Heart right ventricle (tissue), 16 donors: ENCODE data around the gene KRT5. TPM values are rescaled to one million over a fixed set of nuclear protein-coding genes. Genes with fewer than 3 reads are reported as not detected.

Experiments used
- ATAC-seq, 8 donors: fragments of 200-7000 bp; cut with Tn5 transposase; one replicate each; pipeline ENCODE4 v1.9.1; 2020; ENCODE audit warnings: mild to moderate bottlenecking in 8 of 8, moderate library complexity in 8 of 8, moderate number of reproducible peaks in 1 of 8
- DNase-seq, 2 donors: peaks; one replicate each; pipeline ENCODE4 v3.0.0-alpha.2; 2020
- H3K27ac ChIP-seq, 10 donors: fragments of 200-600 bp; sonication (generic) in 2 of 10; one replicate each; pipeline versions ENCODE4 v1.5.0 to v1.8.0; 2020 to 2022; ENCODE audit warnings: mild to moderate bottlenecking in 3 of 10
- H3K27me3 ChIP-seq, 7 donors: fragments of 200-600 bp; one replicate each; pipeline ENCODE4 v1.8.0; 2021 to 2022; ENCODE audit warnings: mild to moderate bottlenecking in 2 of 7
- H3K36me3 ChIP-seq, 9 donors: fragments of 200-600 bp; sonication (generic) in 1 of 9; one replicate each; pipeline versions ENCODE4 v1.5.0 to v1.8.0; 2020 to 2022; ENCODE audit warnings: mild to moderate bottlenecking in 2 of 9
- H3K4me1 ChIP-seq, 9 donors: fragments of 200-600 bp; sonication (generic) in 1 of 9; one replicate each; pipeline versions ENCODE4 v1.5.0 to v1.8.0; 2020 to 2022; ENCODE audit warnings: mild to moderate bottlenecking in 4 of 9
- H3K4me3 ChIP-seq, 10 donors: fragments of 200-600 bp; sonication (generic) in 2 of 10; one replicate each; pipeline versions ENCODE4 v1.5.0 to v1.8.0; 2020 to 2022; ENCODE audit warnings: mild to moderate bottlenecking in 7 of 10, moderate library complexity in 2 of 10
- H3K9me3 ChIP-seq, 11 donors: fragments of 200-600 bp in 10 of 11; sonication (generic) in 2 of 11; one replicate each; pipeline versions ENCODE4 v1.5.0 to v1.8.0; 2013 to 2022; ENCODE audit warnings: mild to moderate bottlenecking in 2 of 11, control low read depth in 1 of 11, moderate library complexity in 1 of 11
- WGBS, 2 donors: extraction: QIAGEN DNeasy Blood & Tissue Kit; methylation state at CpG; one replicate each; pipeline ENCODE4 v1.1.7; 2013; ENCODE audit warnings: inconsistent platforms in 1 of 2; 5-methylcytosine and 5-hydroxymethylcytosine counted together
- intact Hi-C, 10 donors: fragments of 100-400 bp; cut with DNase I; formaldehyde crosslinking; loops; one replicate each; pipeline versions ENCODE4 v1.11.1 to v1.14.2; 2022
- polyA plus RNA-seq, 2 donors: library from polyadenylated mRNA; stranded (reverse); fragments of 200-250 nt; gene quantifications; one replicate each; pipeline ENCODE4 v1.2.3, GENCODE V29; 2013
- total RNA-seq, 10 donors: library from RNA; stranded (reverse); fragmentation: NEBNext Ultra II Directional in 3 of 10; extraction: Animal tissue kit (Norgen Biotek cat#: 25700) in 3 of 10; gene quantifications; one replicate each; pipeline versions ENCODE4 v1.2.1 to v1.2.4, GENCODE V29; 2021 to 2023
- TF ChIP-seq, protein P1 (sequence below), 9 donors: fragments of 200-600 bp; sonication (generic) in 2 of 9; IDR thresholded peaks; one replicate each; pipeline versions ENCODE4 v1.5.0 to v1.8.0; 2021 to 2022; ENCODE audit warnings: antibody characterized with exemption in 9 of 9, mild to moderate bottlenecking in 5 of 9, moderate library complexity in 1 of 9
- donor health status: Arrhythmogenic right ventricular cardiomyopathy.
- donor health status: ischemic (EF 13 %, LVEDD 7.1; RV severe dilation, severe dysfunction).
- donor health status: healthy with polysubstance abuse.
- donor health status: DM: no; HTN: yes; CAD: no.
- donor health status: DM: no; HTN: no; CAD: no.
- donor health status: ischemic (EF 25% LVEDD 6.9; RV normal size, moderate dysfunction).
- donor health status: ischemic (EF 25% LVEDD 5.7; RV mildly dilated, moderate dysfunction).
- donor health status: healthy.
- donor health status: DM: yes; HTN: yes; CAD: no.
- donor health status: Ischemic cardiomyopathy.
- donor health status: ischemic (EF 35%, LVEDD 5.7; RV mildly dilated, moderate dysfunction).
- donor health status: nonischemic (EF 11% LVEDD 7.7; RV severe dilation, severe dysfunction).
- donor health status: DM: yes; HTN: yes; CAD: no.
- donor health status: PGD.
- donor health status: ischemic (EF 29% LVEDD 5.4; RV normal size, mild dysfunction).
- donor health status: nonischemic (EF 23%, LVEDD 6.1; RV moderate dilation, normal function).

The KRT5 gene
- total and polyA plus RNA-seq, 12 donors = 0.25 to 1.5 (median 0.67) TPM; not detected in 8

DNA sequence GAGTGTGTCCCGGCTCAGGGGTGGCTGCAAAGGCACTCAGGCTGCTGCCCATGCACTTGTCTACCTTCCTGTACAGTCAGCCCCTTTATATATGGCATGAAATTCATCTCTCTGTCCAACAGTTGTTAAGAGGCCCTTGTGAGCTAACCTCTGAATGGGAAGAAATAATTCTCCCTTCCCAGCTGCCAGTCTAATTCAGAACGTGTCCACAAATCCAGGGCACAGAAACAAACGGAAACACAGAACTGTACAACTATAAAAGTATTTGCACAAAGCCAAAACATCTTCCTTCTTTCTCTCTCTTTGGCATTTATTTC lies 849 bp downstream of the KRT5 start:
- DNase-seq (no peak), ATAC-seq (no peak)
- Histone ChIP-seq H3K4me1 (no peaks in the 10 kb centered on the region), H3K36me3 (no peaks in the 10 kb centered on the region), H3K9me3 (no peaks in the 10 kb centered on the region), H3K27me3 (peaks cover 0 to 52% (median 5%) of the 10 kb centered on the region in 7 donors), H3K4me3 (no peak overlapping the region), H3K27ac (no peak overlapping the region)
- TF ChIP-seq, protein P1, sequence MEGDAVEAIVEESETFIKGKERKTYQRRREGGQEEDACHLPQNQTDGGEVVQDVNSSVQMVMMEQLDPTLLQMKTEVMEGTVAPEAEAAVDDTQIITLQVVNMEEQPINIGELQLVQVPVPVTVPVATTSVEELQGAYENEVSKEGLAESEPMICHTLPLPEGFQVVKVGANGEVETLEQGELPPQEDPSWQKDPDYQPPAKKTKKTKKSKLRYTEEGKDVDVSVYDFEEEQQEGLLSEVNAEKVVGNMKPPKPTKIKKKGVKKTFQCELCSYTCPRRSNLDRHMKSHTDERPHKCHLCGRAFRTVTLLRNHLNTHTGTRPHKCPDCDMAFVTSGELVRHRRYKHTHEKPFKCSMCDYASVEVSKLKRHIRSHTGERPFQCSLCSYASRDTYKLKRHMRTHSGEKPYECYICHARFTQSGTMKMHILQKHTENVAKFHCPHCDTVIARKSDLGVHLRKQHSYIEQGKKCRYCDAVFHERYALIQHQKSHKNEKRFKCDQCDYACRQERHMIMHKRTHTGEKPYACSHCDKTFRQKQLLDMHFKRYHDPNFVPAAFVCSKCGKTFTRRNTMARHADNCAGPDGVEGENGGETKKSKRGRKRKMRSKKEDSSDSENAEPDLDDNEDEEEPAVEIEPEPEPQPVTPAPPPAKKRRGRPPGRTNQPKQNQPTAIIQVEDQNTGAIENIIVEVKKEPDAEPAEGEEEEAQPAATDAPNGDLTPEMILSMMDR (IDR thresholded peaks at IDR 0.05) = no peak
- 79 to 90% methylated on average over 3 of the region's 3 CpGs for WGBS, 2 donors
- intact Hi-C loops = loop anchor here in 2 of 10 donors (10.0 kb wide), 2 partner anchors 155 to 365 kb away; partner anchors contain the start of gene KRT85 (in 1 of the 2)

DNA sequence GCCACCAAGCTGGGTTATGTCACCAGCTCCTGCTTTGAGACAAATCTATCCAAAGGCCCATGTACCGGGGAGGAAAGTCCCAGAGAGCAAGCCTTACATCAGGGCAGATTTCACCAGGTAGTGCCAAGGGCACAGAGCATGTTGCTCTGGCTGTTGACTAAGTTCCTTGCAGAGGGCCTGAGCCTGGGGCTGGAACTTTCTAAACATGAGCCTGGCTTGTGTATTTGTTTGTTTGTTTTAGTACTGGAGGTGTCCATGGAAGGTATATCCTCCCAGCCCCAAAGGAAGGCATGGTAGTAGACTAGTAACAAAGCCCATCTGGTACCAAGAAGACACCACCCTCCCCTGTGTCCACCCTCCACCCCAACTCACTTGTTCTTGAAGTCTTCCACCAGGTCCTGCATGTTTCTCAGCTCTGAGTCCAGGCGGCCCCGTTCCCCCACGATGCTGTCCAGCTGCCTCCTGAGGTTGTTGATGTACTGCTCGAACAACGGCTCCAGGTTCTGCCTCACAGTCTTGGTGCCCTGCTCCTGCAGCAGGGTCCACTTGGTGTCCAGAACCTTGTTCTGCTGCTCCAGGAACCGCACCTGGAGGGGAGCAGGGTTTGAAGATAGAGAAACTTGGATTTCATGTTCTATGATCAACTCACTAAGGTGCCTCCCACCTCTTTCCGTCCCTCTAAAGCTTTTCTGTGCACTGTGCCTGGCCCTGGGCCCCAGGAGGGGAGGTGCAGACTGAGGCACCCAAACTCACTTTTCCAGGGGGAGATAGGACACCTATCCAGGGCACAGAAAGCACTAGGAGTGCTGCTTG lies 1.4 kb downstream of the KRT5 start:
- ATAC-seq (no peak), DNase-seq (no peak)
- intact Hi-C loops = loop anchor here in 2 of 10 donors (10.0 kb wide), 2 partner anchors 154 to 364 kb away; partner anchors contain the start of gene KRT85 (in 1 of the 2)
- TF ChIP-seq, protein P1 (IDR thresholded peaks at IDR 0.05) = no peak
- H3K27ac ChIP-seq = no peak overlapping the region
- H3K4me1 ChIP-seq = no peaks in the 10 kb centered on the region
- H3K4me3 ChIP-seq = no peak overlapping the region
- WGBS, 2 donors = 82 to 85% methylated on average over 8 of the region's 8 CpGs
- no peaks in the 10 kb centered on the region for H3K36me3 ChIP-seq
- H3K27me3 ChIP-seq = peaks cover 0 to 53% (median 5%) of the 10 kb centered on the region in 7 donors
- H3K9me3 ChIP-seq = no peaks in the 10 kb centered on the region

- 87 to 92% methylated on average over 5 of the region's 5 CpGs for WGBS, 2 donors
- H3K4me1 ChIP-seq = no peaks in the 10 kb centered on the region
- H3K27me3 ChIP-seq = peaks cover 0 to 54% (median 5%) of the 10 kb centered on the region in 7 donors
- TF ChIP-seq, protein P1 (IDR thresholded peaks at IDR 0.05) = no peak
- DNase-seq (no peak), ATAC-seq (no peak)
- H3K27ac ChIP-seq = no peak overlapping the region
- H3K9me3 ChIP-seq = no peaks in the 10 kb centered on the region
- no peak overlapping the region for H3K4me3 ChIP-seq
- H3K36me3 ChIP-seq = no peaks in the 10 kb centered on the region
- intact Hi-C loops = loop anchor here in 2 of 10 donors (10.0 kb wide), 2 partner anchors 153 to 363 kb away; partner anchors contain the start of gene KRT85 (in 1 of the 2)
These were observed 2.3 kb downstream of the KRT5 start for GRCh38 chr12:52517888-52518287.

- intact Hi-C loops = loop anchor here in 2 of 10 donors (10.0 kb wide), 2 partner anchors 152 to 362 kb away; partner anchors contain the start of gene KRT85 (in 1 of the 2)
- DNase-seq (no peak), ATAC-seq (no peak)
- no peak overlapping the region for H3K27ac ChIP-seq
- TF ChIP-seq, protein P1 (IDR thresholded peaks at IDR 0.05) = no peak
- H3K36me3 ChIP-seq = no peaks in the 10 kb centered on the region
- WGBS, 2 donors = 91 to 92% methylated on average over 14 of the region's 14 CpGs
- peaks cover 0 to 54% (median 5%) of the 10 kb centered on the region in 7 donors for H3K27me3 ChIP-seq
- H3K4me3 ChIP-seq = no peak overlapping the region
- H3K4me1 ChIP-seq = no peaks in the 10 kb centered on the region
- H3K9me3 ChIP-seq = no peaks in the 10 kb centered on the region
These were observed 3.0 kb downstream of the KRT5 start for GRCh38 chr12:52517005-52517835.
